PC-9 (cell line): Measurements from ENCODE around the gene TMEM161B. TPM values are rescaled to one million over a fixed set of nuclear protein-coding genes. Genes with fewer than 3 reads are reported as not detected.

Source experiments
- BruUV-seq: library from RNA; stranded (reverse); fragments of 400-500 nt; replicated peaks from 2 replicates; lab custom pipeline; 2021; lab: Mats Ljungman, UMichigan
- CTCF ChIA-PET: fragments of 300-600 bp; sonication (Branson Sonifier 250); formaldehyde crosslinking; loops from one replicate; lab custom pipeline; 2022; ENCODE audit warnings: antibody characterized with exemption; lab: Charles Lee
- POLR2A ChIA-PET: fragments of 300-600 bp; sonication (Branson Sonifier 250); formaldehyde crosslinking; loops from one replicate; lab custom pipeline; 2022; ENCODE audit warnings: antibody characterized with exemption; ENCODE audit not compliant: unreplicated experiment; lab: Charles Lee
- DNase-seq, 2 experiments: peaks; one replicate each; pipeline versions ENCODE4 v3.0.0 to v3.0.0-alpha.2; 2015 to 2022; ENCODE audit warnings: mixed read lengths in 1 of 2
- H2AFZ ChIP-seq: fragments of 200-600 bp; sonication (generic); 2 replicates; pipeline ENCODE4 v1.8.1; 2017; ENCODE audit warnings: antibody characterized with exemption
- H3F3A ChIP-seq: fragments of 200-600 bp; sonication (generic); 2 replicates; pipeline ENCODE4 v1.8.1; 2017; ENCODE audit warnings: antibody characterized with exemption, mild to moderate bottlenecking, low read depth; ENCODE audit not compliant: insufficient read depth
- H3K27ac ChIP-seq: fragments of 200-600 bp; sonication (generic); 2 replicates; pipeline ENCODE4 v1.6.1; 2016; ENCODE audit warnings: mixed run types
- H3K27me3 ChIP-seq: fragments of 200-600 bp; sonication (generic); 2 replicates; pipeline ENCODE4 v1.6.1; 2016; ENCODE audit warnings: low read depth, mixed run types; ENCODE audit not compliant: insufficient read depth
- H3K36me3 ChIP-seq: fragments of 200-600 bp; sonication (generic); 2 replicates; pipeline ENCODE4 v1.6.1; 2016; ENCODE audit warnings: low read depth, mixed run types
- H3K4me1 ChIP-seq: fragments of 200-600 bp; sonication (generic); replicated peaks from 2 replicates; pipeline ENCODE4 v1.6.1; 2016; ENCODE audit warnings: mixed run types; ENCODE audit not compliant: insufficient read depth
- H3K4me2 ChIP-seq: fragments of 200-600 bp; sonication (generic); 2 replicates; pipeline ENCODE4 v1.6.1; 2017; ENCODE audit warnings: mixed run types
- H3K4me3 ChIP-seq: fragments of 200-600 bp; sonication (generic); 2 replicates; pipeline ENCODE4 v1.6.1; 2016; ENCODE audit warnings: mixed run types
- H3K79me2 ChIP-seq: fragments of 200-600 bp; sonication (generic); 2 replicates; pipeline ENCODE4 v1.6.1; 2017; ENCODE audit warnings: low read depth, mixed run types
- H3K9me2 ChIP-seq: fragments of 200-600 bp; sonication (generic); 2 replicates; pipeline ENCODE4 v1.8.1; 2017; ENCODE audit warnings: mild to moderate bottlenecking; ENCODE audit not compliant: insufficient read depth
- H3K9me3 ChIP-seq: fragments of 200-600 bp; sonication (generic); 2 replicates; pipeline ENCODE4 v1.8.1; 2016; ENCODE audit warnings: low read depth; ENCODE audit not compliant: insufficient read depth
- H4K20me1 ChIP-seq: fragments of 200-600 bp; sonication (generic); 2 replicates; pipeline ENCODE4 v1.8.1; 2017; ENCODE audit not compliant: insufficient read depth
- CTCF ChIP-seq: fragments of 200-600 bp; sonication (generic); conservative IDR thresholded peaks from 2 replicates; pipeline ENCODE4 v1.6.1; 2017; ENCODE audit warnings: mixed run types, antibody characterized with exemption, mild to moderate bottlenecking, moderate library complexity
- EZH2 ChIP-seq: fragments of 200-600 bp; sonication (generic); IDR thresholded peaks from 2 replicates; pipeline ENCODE4 v1.8.0; 2017; ENCODE audit warnings: antibody characterized with exemption, low read depth
- intact Hi-C: fragments of 100-400 bp; cut with micrococcal nuclease; formaldehyde crosslinking; loops from one replicate; pipeline ENCODE4 v1.10.0; 2022; ENCODE audit not compliant: unreplicated experiment
- total RNA-seq: library from RNA; stranded (reverse); gene quantifications from 2 replicates; pipeline ENCODE4 v1.2.3, GENCODE V29; 2021

The TMEM161B gene
- total RNA-seq, 1 experiment from 2014 or later: 24.8 TPM

- Histone ChIP-seq H3K79me2 (peaks cover 97% of the 10 kb centered on the region), H3K4me1 (peaks cover 10% of the 10 kb centered on the region), H3K36me3 (0 out of 2 replicates have a peak, but pooled peaks cover 8% of the 10 kb centered on the region), H3F3A (0 out of 2 replicates have a peak, but pooled peaks cover 3% of the 10 kb centered on the region), H3K4me2 (no peak overlapping the region), H3K27me3 (no peaks in the 10 kb centered on the region), H4K20me1 (no peaks in the 10 kb centered on the region; the same call in 1 of the 2 replicates), H3K9me3 (no peaks in the 10 kb centered on the region), H3K4me3 (no peak overlapping the region), H3K9me2 (no peaks in the 10 kb centered on the region), H3K27ac (no peak overlapping the region), H2AFZ (no peak overlapping the region)
- ChIA-PET POLR2A (interaction anchor here (0.6 kb wide), 1 partner anchor 605 kb away, joined by 3 read pairs; no protein-coding TSS in a partner anchor), CTCF (no interaction called here)
- no TSS peak for BruUV-seq
- TF ChIP-seq EZH2 (no peak), CTCF (no peak)
- no peak for DNase-seq
- intact Hi-C loops: loop anchor here (10.0 kb wide), 1 partner anchor 477 kb away; no protein-coding TSS in a partner anchor
These were observed 6.5 kb downstream of the TMEM161B start for GRCh38 chr5:88262116-88262515.

- H4K20me1 ChIP-seq: no peaks in the 10 kb centered on the region; the same call in 1 of the 2 replicates
- ChIA-PET CTCF (no interaction called here), POLR2A (no interaction called here)
- TF ChIP-seq EZH2: no peak
- TF ChIP-seq CTCF: no peak
- no peak for DNase-seq
- no TSS peak for BruUV-seq
- H3K9me3 ChIP-seq: no peaks in the 10 kb centered on the region
- H3K36me3 ChIP-seq: 0 out of 2 replicates have a peak, but pooled peaks cover 18% of the 10 kb centered on the region
- H3K4me2 ChIP-seq: no peak overlapping the region
- H3F3A ChIP-seq: 0 out of 2 replicates have a peak, but pooled peaks cover 3% of the 10 kb centered on the region
- no peaks in the 10 kb centered on the region; the same call in 1 of the 2 replicates for H3K9me2 ChIP-seq
- peaks cover 20% of the 10 kb centered on the region for H3K4me1 ChIP-seq
- peaks cover 95% of the 10 kb centered on the region for H3K79me2 ChIP-seq
- H3K4me3 ChIP-seq: no peak overlapping the region
- no peak overlapping the region for H2AFZ ChIP-seq
- H3K27ac ChIP-seq: no peak overlapping the region
- no peaks in the 10 kb centered on the region for H3K27me3 ChIP-seq
- intact Hi-C loops: no loop called here
These were observed 10.0 kb downstream of the TMEM161B start for GRCh38 chr5:88258636-88259035.

GRCh38 chr5:88256872-88257271 lies 11.8 kb downstream of the TMEM161B start:
- intact Hi-C loops: no loop called here
- ChIA-PET CTCF (no interaction called here), POLR2A (no interaction called here)
- Histone ChIP-seq H3K27ac (no peak overlapping the region), H3K27me3 (no peaks in the 10 kb centered on the region), H3K9me3 (no peaks in the 10 kb centered on the region), H3K4me3 (no peak overlapping the region), H3F3A (0 out of 2 replicates have a peak, but pooled peaks cover 3% of the 10 kb centered on the region), H3K4me2 (no peak overlapping the region), H2AFZ (no peak overlapping the region), H3K4me1 (peaks cover 20% of the 10 kb centered on the region), H3K36me3 (peaks cover 24% of the 10 kb centered on the region), H3K9me2 (no peaks in the 10 kb centered on the region; the same call in 1 of the 2 replicates), H3K79me2 (peaks cover 94% of the 10 kb centered on the region), H4K20me1 (no peaks in the 10 kb centered on the region; the same call in 1 of the 2 replicates)
- BruUV-seq: no TSS peak
- no peak for DNase-seq
- no peak for TF ChIP-seq CTCF
- TF ChIP-seq EZH2: no peak
